C4-2B (cell line): ENCODE measurements around the gene RHOA.

ENCODE experiments used
- CTCF ChIP-seq: fragments of 450-650 bp; conservative IDR thresholded peaks from 2 replicates; pipeline ENCODE4 v1.5.1; 2017; ENCODE audit warnings: mild to moderate bottlenecking
- ZFX ChIP-seq: fragments of 450-650 bp; IDR thresholded peaks from 2 replicates; pipeline ENCODE4 v1.6.1; 2017

GRCh38 chr3:49378249-49378895 is 33.4 kb downstream of the RHOA start:
- TF ChIP-seq CTCF (no peak), ZFX (no peak)
